Measurements from ENCODE around the gene TLR2. TPM values are rescaled to one million over a fixed set of nuclear protein-coding genes. Genes with fewer than 3 reads are reported as not detected.

Gene TLR2
- polyA plus RNA-seq, 1 donor (not counting 4 experiments of a cell fraction or from before 2014, with no cell fraction given) = 1.8 TPM

- H3K27ac ChIP-seq (ENCODE audit: control insufficient read depth, insufficient read depth, low read length) = no peak overlapping the region
- dilution Hi-C loops (cut with MboI; ENCODE audit: extremely low pct_ligation_motif_present, low sequenced_read_pairs) = no loop called here
Observed at GRCh38 chr4:153684971-153685371, 891 bp downstream of the TLR2 start.

DNA sequence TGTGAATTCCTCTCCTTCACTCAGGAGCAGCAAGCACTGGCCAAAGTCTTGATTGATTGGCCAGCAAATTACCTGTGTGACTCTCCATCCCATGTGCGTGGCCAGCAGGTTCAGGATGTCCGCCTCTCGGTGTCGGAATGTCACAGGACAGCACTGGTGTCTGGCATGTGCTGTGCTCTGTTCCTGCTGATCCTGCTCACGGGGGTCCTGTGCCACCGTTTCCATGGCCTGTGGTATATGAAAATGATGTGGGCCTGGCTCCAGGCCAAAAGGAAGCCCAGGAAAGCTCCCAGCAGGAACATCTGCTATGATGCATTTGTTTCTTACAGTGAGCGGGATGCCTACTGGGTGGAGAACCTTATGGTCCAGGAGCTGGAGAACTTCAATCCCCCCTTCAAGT, 20.4 kb downstream of the TLR2 start:
- DNase-seq (ENCODE audit: low read depth, low spot score) = no peak
- Histone ChIP-seq H3K9ac (ENCODE audit: control insufficient read depth, extremely low read depth, insufficient read depth, low read length) (no peak overlapping the region), H4K20me1 (ENCODE audit: control insufficient read depth, extremely low read depth, insufficient read depth, low read length) (no peaks in the 10 kb centered on the region), H2AFZ (ENCODE audit: control insufficient read depth, low read length) (no peak overlapping the region), H3K36me3 (ENCODE audit: control insufficient read depth in 2 of 2, extremely low read depth in 1 of 2, insufficient read depth in 2 of 2, low read length in 2 of 2) (no peaks in the 10 kb centered on the region), H3K27me3 (ENCODE audit: control insufficient read depth, extremely low read depth, insufficient read depth, low read length) (no peaks in the 10 kb centered on the region), H3K4me1 (ENCODE audit: control insufficient read depth, extremely low read depth, insufficient read depth, low read length) (no peaks in the 10 kb centered on the region), H3K79me2 (ENCODE audit: control insufficient read depth, insufficient read depth, low read length) (no peaks in the 10 kb centered on the region), H3K9me1 (ENCODE audit: control insufficient read depth, extremely low read depth, insufficient read depth, low read length) (no peaks in the 10 kb centered on the region), H3K27ac (ENCODE audit: control insufficient read depth, insufficient read depth, low read length) (no peak overlapping the region), H3K4me3 (ENCODE audit: control insufficient read depth in 2 of 3, extremely low read depth in 1 of 3, insufficient read depth in 2 of 3, low read depth in 1 of 3, low read length in 3 of 3) (no peak overlapping the region), H3K9me3 (ENCODE audit: control insufficient read depth, low read depth, low read length) (no peaks in the 10 kb centered on the region), H3K4me2 (ENCODE audit: control insufficient read depth, extremely low read depth, insufficient read depth, low read depth, low read length) (no peak overlapping the region)
- no peak for FAIRE-seq
- dilution Hi-C loops (cut with MboI; ENCODE audit: extremely low pct_ligation_motif_present, low sequenced_read_pairs) = no loop called here
- TF ChIP-seq EZH2 (IDR thresholded peaks at IDR 0.05; ENCODE audit: low read length) (no peak), CTCF (optimal IDR thresholded peaks at IDR 0.05 in 1 of 3, IDR thresholded peaks at IDR 0.05 in 1 of 3, conservative IDR thresholded peaks at IDR 0.05 in 1 of 3; ENCODE audit: extremely low read depth in 1 of 3, insufficient read depth in 2 of 3, low read length in 3 of 3) (no peak)

More at GRCh38 chr4:153684971-153685371, 891 bp downstream of the TLR2 start:
- Histone ChIP-seq H2AFZ (ENCODE audit: control insufficient read depth, low read length) (peak overlapping the region; percentile 52), H3K4me1 (ENCODE audit: control insufficient read depth, extremely low read depth, insufficient read depth, low read length) (peaks cover 2% of the 10 kb centered on the region), H3K27me3 (ENCODE audit: control insufficient read depth, extremely low read depth, insufficient read depth, low read length) (peaks cover 16% of the 10 kb centered on the region), H3K9me3 (ENCODE audit: control insufficient read depth, low read depth, low read length) (peaks cover 2% of the 10 kb centered on the region), H3K4me2 (ENCODE audit: control insufficient read depth, extremely low read depth, insufficient read depth, low read depth, low read length) (peak overlapping the region; percentile 79), H3K36me3 (ENCODE audit: control insufficient read depth in 2 of 2, extremely low read depth in 1 of 2, insufficient read depth in 2 of 2, low read length in 2 of 2) (no peaks in the 10 kb centered on the region), H3K79me2 (ENCODE audit: control insufficient read depth, insufficient read depth, low read length) (no peaks in the 10 kb centered on the region), H3K4me3 (ENCODE audit: control insufficient read depth in 2 of 3, extremely low read depth in 1 of 3, insufficient read depth in 2 of 3, low read depth in 1 of 3, low read length in 3 of 3) (peak overlapping the region; percentile 40 to 64 (median 59)), H3K9ac (ENCODE audit: control insufficient read depth, extremely low read depth, insufficient read depth, low read length) (peak overlapping the region; percentile 62), H4K20me1 (ENCODE audit: control insufficient read depth, extremely low read depth, insufficient read depth, low read length) (no peaks in the 10 kb centered on the region), H3K9me1 (ENCODE audit: control insufficient read depth, extremely low read depth, insufficient read depth, low read length) (no peaks in the 10 kb centered on the region)
- DNase-seq (ENCODE audit: low read depth, low spot score) = no peak
- TF ChIP-seq EZH2 (IDR thresholded peaks at IDR 0.05; ENCODE audit: low read length) (no peak), CTCF (optimal IDR thresholded peaks at IDR 0.05 in 1 of 3, IDR thresholded peaks at IDR 0.05 in 1 of 3, conservative IDR thresholded peaks at IDR 0.05 in 1 of 3; ENCODE audit: extremely low read depth in 1 of 3, insufficient read depth in 2 of 3, low read length in 3 of 3) (no peak)
- FAIRE-seq = no peak
